ENCODE results near the gene HS6ST2. TPM values are rescaled to one million over a fixed set of nuclear protein-coding genes. Genes with fewer than 3 reads are reported as not detected.

Gene HS6ST2
- total RNA-seq, 4 donors from 2014 or later = 0.77 to 9.7 (median 1.9) TPM

DNA sequence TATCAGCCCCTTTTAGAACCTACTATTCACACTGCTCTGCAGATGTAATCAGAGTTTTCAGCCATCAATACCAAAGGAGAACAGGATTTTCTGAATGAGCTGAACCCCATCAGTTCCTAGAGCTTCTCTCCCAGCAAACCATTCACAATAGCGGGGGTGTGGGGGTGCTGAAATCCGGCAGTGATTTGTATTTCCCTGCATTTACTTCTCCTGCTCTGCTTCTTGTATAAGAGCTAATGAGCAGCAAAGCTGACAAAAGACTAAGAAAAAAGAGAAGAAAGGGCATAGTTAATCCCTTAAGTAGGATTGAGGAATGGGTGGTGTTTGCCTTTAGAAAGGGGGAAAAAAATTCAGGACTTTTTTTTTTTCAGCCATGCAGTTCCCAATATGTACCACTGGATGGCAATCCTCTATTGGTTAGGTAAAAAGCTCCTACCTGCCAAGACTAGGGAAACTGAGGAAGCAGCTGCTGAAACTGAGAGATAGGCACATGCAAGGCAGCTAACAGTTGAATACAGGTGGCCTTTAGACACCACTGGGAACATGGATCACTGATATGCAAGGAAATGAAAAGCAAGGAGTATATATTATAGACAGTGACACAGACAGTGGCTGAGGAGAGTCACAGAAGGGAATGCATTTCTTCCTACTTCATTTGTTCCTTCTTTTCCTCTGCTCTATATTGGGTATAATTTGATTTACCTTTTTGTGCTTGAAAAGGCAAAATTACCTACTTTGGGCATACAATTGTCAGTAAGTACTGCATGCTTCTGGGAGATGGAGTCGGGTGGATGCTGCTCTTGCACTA, 217.9 kb downstream of the HS6ST2 start:
- Histone ChIP-seq H3K36me3 (no peaks in the 10 kb centered on the region), H3K27ac (no peak overlapping the region), H3K9me3 (no peaks in the 10 kb centered on the region), H3K27me3 (no peaks in the 10 kb centered on the region), H3K4me1 (no peaks in the 10 kb centered on the region), H3K4me3 (no peak overlapping the region)
- TF ChIP-seq, protein P1, sequence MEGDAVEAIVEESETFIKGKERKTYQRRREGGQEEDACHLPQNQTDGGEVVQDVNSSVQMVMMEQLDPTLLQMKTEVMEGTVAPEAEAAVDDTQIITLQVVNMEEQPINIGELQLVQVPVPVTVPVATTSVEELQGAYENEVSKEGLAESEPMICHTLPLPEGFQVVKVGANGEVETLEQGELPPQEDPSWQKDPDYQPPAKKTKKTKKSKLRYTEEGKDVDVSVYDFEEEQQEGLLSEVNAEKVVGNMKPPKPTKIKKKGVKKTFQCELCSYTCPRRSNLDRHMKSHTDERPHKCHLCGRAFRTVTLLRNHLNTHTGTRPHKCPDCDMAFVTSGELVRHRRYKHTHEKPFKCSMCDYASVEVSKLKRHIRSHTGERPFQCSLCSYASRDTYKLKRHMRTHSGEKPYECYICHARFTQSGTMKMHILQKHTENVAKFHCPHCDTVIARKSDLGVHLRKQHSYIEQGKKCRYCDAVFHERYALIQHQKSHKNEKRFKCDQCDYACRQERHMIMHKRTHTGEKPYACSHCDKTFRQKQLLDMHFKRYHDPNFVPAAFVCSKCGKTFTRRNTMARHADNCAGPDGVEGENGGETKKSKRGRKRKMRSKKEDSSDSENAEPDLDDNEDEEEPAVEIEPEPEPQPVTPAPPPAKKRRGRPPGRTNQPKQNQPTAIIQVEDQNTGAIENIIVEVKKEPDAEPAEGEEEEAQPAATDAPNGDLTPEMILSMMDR (IDR thresholded peaks at IDR 0.05) = peak in 3 of 4 experiments; percentile 20 to 29 (median 24)
- no peak for TF ChIP-seq POLR2A (IDR thresholded peaks at IDR 0.05)
- DNase-seq = no peak
- intact Hi-C loops (cut with DNase I; ENCODE audit: low total_unique reads) = no loop called here

DNA sequence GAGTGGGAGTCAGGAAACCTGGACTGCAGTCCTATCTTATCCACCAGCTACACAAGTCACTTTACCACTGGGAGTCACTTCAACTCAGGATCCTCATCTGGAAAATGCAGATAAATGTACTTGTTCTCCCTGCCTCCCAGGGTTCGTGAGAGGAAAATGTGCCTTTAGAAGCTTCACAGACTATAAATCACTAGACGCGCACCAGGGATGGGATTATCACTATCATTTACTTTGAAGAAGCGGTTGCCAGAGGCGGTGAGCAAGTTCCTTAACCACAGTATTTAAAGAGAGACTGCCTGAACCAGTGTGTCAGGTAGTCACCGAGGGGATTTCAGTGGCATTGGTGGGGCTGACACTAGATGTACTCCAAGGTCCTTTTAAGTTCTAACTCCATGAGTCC, 219.5 kb downstream of the HS6ST2 start:
- TF ChIP-seq POLR2A (IDR thresholded peaks at IDR 0.05) = no peak
- TF ChIP-seq, protein P1 (IDR thresholded peaks at IDR 0.05) = no peak
- intact Hi-C loops (cut with DNase I; ENCODE audit: low total_unique reads) = no loop called here

DNA sequence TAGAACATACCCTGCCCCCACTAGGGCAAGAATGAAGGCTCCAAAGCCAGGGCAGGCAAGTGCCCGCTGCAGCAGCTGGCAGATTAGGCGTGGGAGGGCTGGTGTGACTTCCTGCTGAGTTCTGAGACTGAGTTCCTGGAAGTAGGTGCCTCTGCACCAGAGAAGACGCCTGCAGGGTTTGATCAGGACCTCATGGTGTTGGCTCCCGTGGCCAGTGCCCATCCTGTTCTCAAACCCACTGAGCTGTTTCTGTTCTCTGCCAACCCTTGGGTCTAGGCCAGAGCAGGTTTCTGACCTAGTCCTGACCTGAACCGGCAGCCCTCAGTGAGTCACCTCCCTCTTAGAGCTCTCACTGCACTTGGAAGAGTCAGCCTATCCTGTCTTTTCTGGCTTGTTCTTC, 220.7 kb downstream of the HS6ST2 start:
- no peaks in the 10 kb centered on the region for H3K27me3 ChIP-seq
- TF ChIP-seq, protein P1 (IDR thresholded peaks at IDR 0.05) = no peak
- TF ChIP-seq POLR2A (IDR thresholded peaks at IDR 0.05) = no peak
- no peaks in the 10 kb centered on the region for H3K9me3 ChIP-seq
- H3K4me1 ChIP-seq = no peaks in the 10 kb centered on the region
- H3K27ac ChIP-seq = no peak overlapping the region
- DNase-seq = no peak
- intact Hi-C loops (cut with DNase I; ENCODE audit: low total_unique reads) = no loop called here
- no peaks in the 10 kb centered on the region for H3K36me3 ChIP-seq
- H3K4me3 ChIP-seq = no peak overlapping the region

More for the DNA sequence above, 219.5 kb downstream of the HS6ST2 start:
- H3K27me3 ChIP-seq = no peaks in the 10 kb centered on the region
- no peak for DNase-seq
- H3K4me3 ChIP-seq = no peak overlapping the region
- H3K27ac ChIP-seq = no peak overlapping the region
- H3K36me3 ChIP-seq = no peaks in the 10 kb centered on the region
- H3K4me1 ChIP-seq = no peaks in the 10 kb centered on the region
- H3K9me3 ChIP-seq = no peaks in the 10 kb centered on the region

DNA sequence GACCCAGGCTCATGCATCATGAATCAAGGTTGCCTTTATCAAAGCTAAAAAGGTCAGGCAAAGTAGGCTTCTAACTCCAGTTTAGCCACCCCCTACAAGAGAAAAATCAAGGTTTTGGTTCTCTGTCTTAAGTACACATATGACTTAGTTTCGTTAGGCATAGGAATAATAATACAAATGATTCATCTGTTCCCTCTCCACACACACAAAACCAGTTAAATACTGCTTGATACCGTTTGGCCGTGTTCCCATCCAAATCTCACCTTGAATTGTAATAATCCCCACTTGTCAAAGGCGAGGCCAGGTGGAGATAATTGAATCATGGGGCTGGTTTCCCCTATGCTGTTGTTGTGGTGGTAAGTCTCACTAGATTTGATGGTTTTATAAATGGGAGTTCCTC, 226.2 kb downstream of the HS6ST2 start:
- H3K9me3 ChIP-seq = no peaks in the 10 kb centered on the region
- intact Hi-C loops (cut with DNase I; ENCODE audit: low total_unique reads) = no loop called here
- no peak overlapping the region for H3K4me3 ChIP-seq
- no peak overlapping the region for H3K27ac ChIP-seq
- no peak for DNase-seq
- no peaks in the 10 kb centered on the region for H3K27me3 ChIP-seq
- no peak for TF ChIP-seq POLR2A (IDR thresholded peaks at IDR 0.05)
- TF ChIP-seq, protein P1 (IDR thresholded peaks at IDR 0.05) = no peak
- H3K4me1 ChIP-seq = no peaks in the 10 kb centered on the region
- H3K36me3 ChIP-seq = no peaks in the 10 kb centered on the region

DNA sequence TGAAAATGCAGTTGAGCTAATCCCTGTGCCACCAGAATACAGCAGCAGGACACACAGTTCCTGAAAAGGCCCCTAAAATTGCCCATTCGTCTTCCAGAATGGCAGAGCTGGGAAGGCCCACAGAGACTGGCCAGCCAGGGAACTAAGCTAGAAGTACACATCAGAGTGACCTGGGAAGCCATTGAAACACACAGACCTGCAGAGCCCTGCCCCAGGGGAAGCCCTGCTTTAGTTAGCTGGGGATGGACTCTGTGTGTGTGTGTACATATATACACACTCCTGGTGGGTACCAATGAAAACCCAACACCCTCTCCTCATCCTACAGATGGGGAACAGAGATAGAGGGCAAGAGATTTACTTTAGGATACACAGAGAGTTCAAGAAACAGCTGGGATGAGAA, 227.7 kb downstream of the HS6ST2 start:
- no peak overlapping the region for H3K4me3 ChIP-seq
- intact Hi-C loops (cut with DNase I; ENCODE audit: low total_unique reads) = no loop called here
- no peaks in the 10 kb centered on the region for H3K4me1 ChIP-seq
- no peak for DNase-seq
- H3K27ac ChIP-seq = no peak overlapping the region
- H3K9me3 ChIP-seq = no peaks in the 10 kb centered on the region
- TF ChIP-seq, protein P1 (IDR thresholded peaks at IDR 0.05) = no peak
- TF ChIP-seq POLR2A (IDR thresholded peaks at IDR 0.05) = no peak
- H3K36me3 ChIP-seq = no peaks in the 10 kb centered on the region
- no peaks in the 10 kb centered on the region for H3K27me3 ChIP-seq
